Ishikawa (cell line): ENCODE data around the gene ACTN4.

Experiments used
- CEBPB ChIP-seq: IDR thresholded peaks from 2 replicates; pipeline ENCODE4 v1.6.1; 2012
- CREB1 ChIP-seq: IDR thresholded peaks from 2 replicates; pipeline ENCODE4 v1.6.1; 2012; ENCODE audit warnings: low read depth
- EGR1 ChIP-seq: IDR thresholded peaks from 2 replicates; pipeline ENCODE4 v1.6.1; 2012
- EP300 ChIP-seq: IDR thresholded peaks from 2 replicates; pipeline ENCODE4 v1.6.1; 2012; ENCODE audit warnings: borderline replicate concordance
- FOXM1 ChIP-seq: IDR thresholded peaks from 2 replicates; pipeline ENCODE4 v1.6.1; 2012; ENCODE audit warnings: low read depth, borderline replicate concordance
- MAX ChIP-seq: IDR thresholded peaks from 2 replicates; pipeline ENCODE4 v1.6.1; 2012
- NFIC ChIP-seq: IDR thresholded peaks from 2 replicates; pipeline ENCODE4 v1.6.1; 2012
- RAD21 ChIP-seq: IDR thresholded peaks from 2 replicates; pipeline ENCODE4 v1.6.1; 2012; ENCODE audit warnings: low read depth
- REST ChIP-seq: IDR thresholded peaks from 2 replicates; pipeline ENCODE4 v1.6.1; 2012; ENCODE audit warnings: low read depth, mild to moderate bottlenecking
- TAF1 ChIP-seq: IDR thresholded peaks from 2 replicates; pipeline ENCODE4 v1.6.1; 2012; ENCODE audit warnings: low read depth, mild to moderate bottlenecking
- TCF12 ChIP-seq: IDR thresholded peaks from 2 replicates; pipeline ENCODE4 v1.6.1; 2012; ENCODE audit warnings: low read depth
- TEAD4 ChIP-seq: IDR thresholded peaks from 2 replicates; pipeline ENCODE4 v1.6.1; 2012
- USF1 ChIP-seq: IDR thresholded peaks from 2 replicates; pipeline ENCODE4 v1.6.1; 2012
- YY1 ChIP-seq: IDR thresholded peaks from 2 replicates; pipeline ENCODE4 v1.6.1; 2012; ENCODE audit warnings: low read depth
- ZBTB7A ChIP-seq: IDR thresholded peaks from 2 replicates; pipeline ENCODE4 v1.6.1; 2012; ENCODE audit warnings: low read depth

ACTN4 gene

DNA sequence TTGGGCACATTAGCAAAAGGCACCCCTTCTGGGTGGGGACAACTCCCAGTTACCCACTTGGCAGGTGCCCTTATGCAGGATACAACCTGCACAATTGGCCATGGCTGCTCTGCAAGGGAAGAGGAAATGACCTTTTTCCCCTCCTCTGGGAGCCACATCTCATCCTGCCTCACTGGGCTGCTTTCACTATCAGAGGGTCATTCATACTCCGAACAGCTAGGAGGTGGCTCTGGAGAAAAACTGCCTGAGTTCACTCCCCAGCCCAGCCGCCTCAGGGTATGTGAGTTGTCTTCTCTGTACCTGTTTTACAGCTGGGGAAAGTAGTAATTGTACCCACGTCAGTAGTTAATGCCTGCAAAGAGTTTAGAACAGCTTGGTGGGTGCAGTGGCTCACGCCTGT lies 7.1 kb upstream of the ACTN4 start:
- no peak for TF ChIP-seq FOXM1
- TF ChIP-seq MAX, result no peak
- no peak for TF ChIP-seq CREB1
- TF ChIP-seq TAF1, result no peak
- TF ChIP-seq RAD21, result no peak
- no peak for TF ChIP-seq TEAD4
- no peak for TF ChIP-seq YY1
- TF ChIP-seq CEBPB, result no peak
- no peak for TF ChIP-seq EP300
- no peak for TF ChIP-seq ZBTB7A

GRCh38 chr19:38642176-38642575 lies 5.3 kb upstream of the ACTN4 start:
- no peak for TF ChIP-seq CEBPB
- no peak for TF ChIP-seq RAD21
- no peak for TF ChIP-seq TEAD4
- TF ChIP-seq CREB1, result no peak
- no peak for TF ChIP-seq YY1
- no peak for TF ChIP-seq TCF12
- no peak for TF ChIP-seq NFIC
- TF ChIP-seq FOXM1, result no peak
- no peak for TF ChIP-seq EP300
- TF ChIP-seq EGR1, result no peak
- no peak for TF ChIP-seq REST
- TF ChIP-seq USF1, result no peak
- TF ChIP-seq MAX, result no peak
- TF ChIP-seq ZBTB7A, result no peak

DNA sequence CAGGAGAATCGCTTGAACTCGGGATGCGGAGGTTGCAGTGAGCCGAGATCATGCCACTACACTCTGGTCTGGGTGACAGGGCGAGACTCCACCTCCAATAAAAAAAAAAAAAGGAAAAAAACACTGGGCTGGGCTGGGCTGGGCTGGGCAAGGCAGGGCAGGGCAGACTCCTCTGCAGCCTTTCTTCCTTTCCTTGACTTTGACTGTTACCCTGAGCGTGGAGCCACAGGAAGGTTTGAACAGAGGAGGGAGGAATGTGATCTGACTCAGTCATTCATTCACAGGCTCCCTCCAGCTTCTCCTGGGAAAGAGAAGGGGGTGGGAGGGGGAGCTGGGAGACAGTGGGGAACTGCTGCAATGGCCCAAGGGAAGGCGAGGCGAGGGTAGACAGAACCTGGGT lies 2.7 kb upstream of the ACTN4 start:
- no peak for TF ChIP-seq MAX
- TF ChIP-seq CREB1, result no peak
- no peak for TF ChIP-seq USF1
- no peak for TF ChIP-seq RAD21
- TF ChIP-seq FOXM1, result no peak
- TF ChIP-seq TAF1, result no peak
- no peak for TF ChIP-seq TEAD4
- no peak for TF ChIP-seq TCF12
- TF ChIP-seq ZBTB7A, result no peak
- no peak for TF ChIP-seq REST
- no peak for TF ChIP-seq EGR1
- TF ChIP-seq EP300, result no peak
- TF ChIP-seq CEBPB, result no peak
- TF ChIP-seq YY1, result no peak
- TF ChIP-seq NFIC, result no peak

DNA sequence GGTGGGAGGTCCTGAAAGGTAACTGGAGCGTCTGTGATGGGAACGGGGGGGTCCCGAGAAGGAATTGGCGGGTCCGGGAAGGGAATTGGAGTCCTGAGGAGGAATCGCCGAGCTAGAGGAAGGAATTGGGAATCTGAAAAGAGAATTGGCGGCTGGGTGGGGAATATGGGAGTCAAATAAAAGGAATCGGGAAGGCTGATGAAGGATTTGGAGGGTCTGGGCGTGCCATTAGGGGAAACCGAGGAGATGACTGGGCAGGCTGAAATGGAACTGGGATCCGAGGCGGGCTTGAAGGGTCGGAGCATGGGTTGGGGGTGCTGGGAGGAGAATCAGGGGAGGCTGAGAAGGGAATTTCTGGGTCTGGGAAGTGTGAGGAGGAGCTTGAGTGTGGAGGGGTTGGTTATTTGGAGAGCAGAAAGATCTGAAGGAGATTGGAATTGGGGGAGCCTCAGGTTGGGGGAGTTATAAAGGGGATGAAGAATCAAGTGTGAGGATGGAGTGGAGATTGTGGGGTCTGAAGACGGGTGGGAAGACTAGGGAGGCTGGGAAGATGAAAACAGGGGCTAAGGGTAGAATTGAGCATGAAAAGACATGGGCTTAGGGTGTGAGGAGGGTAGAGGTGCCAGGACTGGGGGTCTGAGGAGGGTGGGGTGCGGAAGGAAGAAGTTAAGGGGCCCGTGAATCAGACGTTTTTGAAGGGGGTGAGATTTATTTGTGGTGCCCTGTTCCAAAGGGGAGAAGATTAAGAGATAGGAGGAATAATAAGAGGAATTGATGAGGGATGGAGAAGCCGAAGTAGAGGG lies 718 bp downstream of the ACTN4 start:
- no peak for TF ChIP-seq EGR1

GRCh38 chr19:38648769-38649304 lies 1.4 kb downstream of the ACTN4 start:
- no peak for TF ChIP-seq CEBPB
- no peak for TF ChIP-seq TCF12
- TF ChIP-seq MAX, result no peak
- no peak for TF ChIP-seq FOXM1
- no peak for TF ChIP-seq NFIC
- TF ChIP-seq EGR1, result no peak
- no peak for TF ChIP-seq EP300
- no peak for TF ChIP-seq CREB1
- TF ChIP-seq ZBTB7A, result no peak
- no peak for TF ChIP-seq USF1
- TF ChIP-seq TAF1, result no peak
- TF ChIP-seq REST, result no peak
- no peak for TF ChIP-seq RAD21
- no peak for TF ChIP-seq TEAD4
- TF ChIP-seq YY1, result no peak
